KBM-7 (cell line): ENCODE results near the gene CPTP.
"Not testable (repeated sequence)": the region's sequence is repeated elsewhere in the genome, so short reads cannot be mapped to it uniquely, and the experiment has no call there.

ENCODE experiments used
- DNase-seq: peaks from one replicate; pipeline ENCODE4 v3.0.0-alpha.2; 2015
- in situ Hi-C: fragments of 300-500 bp; cut with MboI; formaldehyde crosslinking; loops from 2 replicates; pipeline ENCODE4 v1.14.3; 2020; ENCODE audit warnings: low sequenced_read_pairs, low pct_unique_long_range_greater_than_20kb, mixed read lengths

CPTP gene

DNA sequence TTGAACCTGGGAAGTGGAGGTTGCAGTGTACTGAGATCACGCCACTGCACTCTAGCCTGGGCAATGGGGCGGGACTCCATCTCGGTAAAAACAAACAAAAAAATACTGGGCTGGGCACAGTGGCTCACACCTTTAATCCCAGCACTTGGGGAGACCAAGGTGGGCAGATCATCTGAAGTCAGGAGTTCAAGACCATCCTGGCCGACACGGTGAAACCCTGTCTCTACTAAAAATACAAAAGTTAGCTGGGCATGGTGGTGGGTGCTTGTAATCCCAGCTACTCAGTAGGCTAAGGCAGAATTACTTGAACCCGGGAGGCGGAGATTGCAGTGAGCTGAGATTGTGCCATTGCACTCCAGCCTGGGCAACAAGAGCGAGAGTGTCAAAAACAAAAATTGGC, 8.4 kb upstream of the CPTP start:
- in situ Hi-C loops, DNase-seq: not testable (repeated sequence)

DNA sequence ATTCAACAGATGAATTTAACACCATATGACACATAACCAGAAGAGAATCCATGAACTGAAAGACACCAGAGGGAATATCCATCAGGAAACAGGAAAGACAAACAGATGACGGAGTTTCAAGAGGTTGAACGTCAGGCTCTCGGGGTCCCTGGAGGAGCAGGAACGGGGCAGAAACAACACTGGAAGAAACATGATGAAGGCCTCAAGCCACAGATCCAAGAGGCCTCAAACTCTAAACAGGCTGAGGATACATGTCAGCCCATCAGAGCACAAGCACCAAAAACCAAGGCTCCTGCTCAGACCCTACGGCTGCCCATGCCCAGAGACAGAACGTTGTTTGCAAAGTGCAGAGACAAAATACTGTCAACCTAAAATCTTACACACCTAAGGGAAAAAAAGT, 7.2 kb upstream of the CPTP start:
- in situ Hi-C loops: no loop called here
- no peak for DNase-seq

DNA sequence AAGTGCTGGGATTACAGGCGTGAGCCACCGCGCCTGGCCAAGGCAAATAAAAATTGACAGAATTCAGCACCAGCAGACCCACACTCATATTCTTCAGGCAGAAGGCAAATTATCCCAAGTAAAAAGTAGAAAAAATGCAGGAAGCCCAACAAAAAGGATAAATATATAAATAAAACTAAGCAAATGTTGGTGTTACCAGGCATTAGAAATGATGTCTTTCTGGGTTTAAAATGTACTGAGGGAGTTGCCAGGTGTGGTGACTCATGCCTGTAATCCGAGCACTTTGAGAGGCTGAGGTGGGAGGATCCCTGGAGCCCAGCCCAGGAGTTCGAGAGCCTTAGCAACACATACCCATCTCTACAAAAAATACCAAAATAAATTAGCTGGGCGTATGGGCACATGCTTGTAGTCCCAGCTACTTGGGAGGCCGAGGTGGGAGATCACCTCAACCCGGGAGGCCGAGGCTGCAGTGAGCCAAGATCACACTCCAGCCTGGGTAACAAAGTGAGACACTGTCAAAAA, 6.4 kb upstream of the CPTP start:
- in situ Hi-C loops: no loop called here
- peak; percentile 23 for DNase-seq

DNA sequence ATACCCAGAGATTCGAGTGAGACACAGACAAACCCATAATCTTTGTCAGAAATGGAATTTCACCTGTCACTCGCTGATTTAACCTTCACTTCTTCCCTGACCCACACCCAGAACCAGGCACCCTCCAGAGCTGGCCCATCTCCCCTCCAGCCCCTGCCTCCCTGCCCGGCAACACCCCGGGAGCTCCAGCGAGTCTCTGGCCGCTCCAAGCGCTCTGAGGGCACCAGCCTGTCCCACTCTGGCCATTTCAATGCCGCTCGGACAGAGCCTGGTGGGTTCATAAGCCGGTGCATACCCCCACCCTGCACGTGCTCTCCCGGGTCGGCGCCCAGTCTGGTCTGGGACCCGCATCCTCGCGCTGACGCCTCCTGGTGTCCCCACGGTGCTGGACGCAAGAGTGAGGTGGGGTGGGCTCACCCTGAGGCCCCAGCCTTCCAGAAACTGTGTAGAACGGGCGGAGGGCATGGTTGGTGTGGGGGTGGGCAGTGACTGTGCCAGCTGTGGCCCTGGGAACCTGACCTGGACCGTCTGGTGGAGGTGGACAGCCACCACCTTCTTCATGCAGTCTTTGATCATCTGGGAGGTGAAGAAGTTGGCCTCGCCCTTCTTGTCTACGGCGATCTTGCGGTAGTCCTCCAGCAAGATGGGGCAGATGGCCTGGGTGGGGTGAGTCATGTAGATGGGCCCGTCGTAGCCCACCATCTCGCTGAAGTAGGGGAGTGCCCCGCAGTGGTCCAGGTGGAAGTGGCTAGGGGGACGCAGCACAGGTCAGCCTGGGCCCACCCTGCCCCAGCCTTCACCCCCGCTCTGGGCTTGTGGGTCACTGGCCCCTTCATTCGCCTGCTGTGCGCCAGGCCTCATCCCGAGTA, 5.6 kb upstream of the CPTP start:
- no peak for DNase-seq
- in situ Hi-C loops: no loop called here

DNA sequence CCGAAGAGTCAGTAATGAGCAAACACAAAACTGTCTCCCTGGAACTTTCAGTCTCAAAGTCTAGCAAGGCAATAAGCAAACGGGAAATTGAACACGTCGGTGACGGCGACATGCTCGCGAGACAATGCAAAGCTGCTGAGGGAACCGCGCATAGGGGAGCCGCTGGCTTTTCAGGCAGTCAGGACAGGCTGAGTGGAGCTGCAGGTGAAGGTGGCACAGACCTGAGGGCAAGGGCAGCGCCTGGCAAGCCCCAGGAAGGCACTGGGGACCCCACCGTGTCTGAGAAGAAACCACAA, 5.0 kb upstream of the CPTP start:
- in situ Hi-C loops: no loop called here
- DNase-seq: no peak

DNA sequence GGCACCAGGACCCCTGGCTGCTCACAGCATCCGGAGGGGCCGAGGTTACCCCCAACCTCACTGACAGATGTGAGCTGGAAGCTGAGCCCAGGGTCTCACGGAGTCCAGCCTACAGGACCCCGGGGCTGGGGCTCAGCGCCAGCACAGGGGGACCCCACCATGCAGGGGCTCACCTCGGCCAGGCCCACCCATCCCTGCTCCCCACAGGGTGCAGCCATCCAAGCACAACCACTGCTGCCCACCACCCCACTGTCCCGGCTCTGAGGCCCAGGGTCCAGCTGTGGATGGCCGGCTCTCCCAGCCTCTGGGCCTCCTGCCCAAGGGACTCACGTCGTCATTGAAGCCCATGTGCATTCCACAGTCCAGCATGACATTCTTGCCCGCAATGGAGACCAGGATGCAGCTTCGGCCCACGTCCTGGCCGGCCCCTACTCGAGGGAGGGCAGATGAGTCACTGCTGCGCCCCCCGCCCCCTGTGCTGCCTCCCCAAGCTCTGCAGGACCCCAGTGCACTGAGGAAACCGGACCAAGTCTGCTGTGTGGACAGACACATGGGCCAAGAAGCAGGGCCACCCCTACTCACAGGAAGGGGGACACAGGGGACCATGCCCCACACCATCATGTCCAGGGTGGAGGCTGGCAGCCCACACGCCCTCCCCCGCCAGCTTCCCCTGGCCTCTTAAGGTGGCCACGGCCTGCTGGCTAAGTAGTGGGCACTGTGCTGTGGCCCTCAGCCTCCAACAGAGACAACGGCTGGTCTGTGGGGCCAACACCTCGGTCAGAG, 3.7 kb upstream of the CPTP start:
- no peak for DNase-seq

DNA sequence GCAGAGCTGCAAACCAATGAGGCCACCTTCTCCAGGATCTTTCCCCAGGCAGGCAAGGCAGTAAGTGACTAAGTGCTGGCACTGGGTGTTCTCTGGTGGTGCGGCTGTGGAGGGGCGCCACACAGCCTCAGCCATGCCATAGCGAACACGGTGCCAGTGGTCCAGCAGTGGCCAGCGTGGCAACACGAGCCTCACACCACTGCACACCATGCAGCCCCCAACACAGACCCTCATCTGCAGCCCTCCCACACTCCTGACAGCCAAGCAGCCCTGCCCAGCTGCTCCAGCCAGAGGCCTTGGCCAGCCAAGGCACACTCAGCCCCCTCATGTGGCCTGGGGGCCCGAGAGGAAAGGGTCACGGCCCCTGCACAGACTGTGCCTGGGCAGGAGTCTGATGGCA, 3.1 kb upstream of the CPTP start:
- no peak for DNase-seq
- in situ Hi-C loops: no loop called here

More for the DNA sequence above, 3.7 kb upstream of the CPTP start:
- in situ Hi-C loops: no loop called here

DNA sequence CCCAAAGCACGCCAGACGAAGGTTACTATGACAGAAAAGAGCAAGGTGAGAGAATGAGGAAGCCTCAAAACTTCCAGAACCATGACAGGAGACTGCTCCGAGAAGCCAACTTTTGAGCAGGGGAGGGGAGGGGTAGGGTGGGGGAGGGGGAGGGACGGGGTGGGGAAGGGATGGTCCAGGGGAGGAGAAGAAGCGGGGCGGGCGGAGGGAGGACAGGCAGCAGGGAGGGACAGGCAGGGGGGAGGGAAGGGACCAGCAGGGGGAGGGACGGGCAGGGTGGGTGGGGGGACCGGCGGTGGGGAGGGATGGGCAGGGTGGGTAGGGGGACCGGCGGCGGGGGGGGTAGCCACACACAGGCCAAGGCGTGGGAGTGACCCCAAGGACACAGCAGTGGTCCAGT, 2.2 kb upstream of the CPTP start:
- DNase-seq: no peak

DNA sequence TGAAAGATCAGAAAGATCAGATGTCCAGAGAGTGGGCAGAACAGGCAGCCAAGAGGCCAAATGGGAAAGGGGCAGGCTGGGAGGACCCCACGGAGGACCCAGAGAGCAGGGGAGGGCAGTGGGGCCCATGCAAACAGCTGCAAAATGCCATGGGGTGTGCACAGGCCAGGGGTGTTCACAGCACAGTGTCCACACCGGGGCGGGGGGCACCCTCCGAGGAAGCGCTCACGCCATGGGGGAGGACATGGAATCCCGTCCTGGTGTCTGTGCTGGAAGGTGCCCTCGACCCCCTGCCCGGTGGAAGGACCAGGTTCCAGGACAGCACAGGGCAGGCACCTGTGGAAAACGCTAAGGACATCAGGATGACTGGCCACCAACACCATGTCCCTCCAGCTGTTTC, 1.6 kb upstream of the CPTP start:
- in situ Hi-C loops: no loop called here
- DNase-seq: no peak

More for the DNA sequence above, 2.2 kb upstream of the CPTP start:
- in situ Hi-C loops: no loop called here

DNA sequence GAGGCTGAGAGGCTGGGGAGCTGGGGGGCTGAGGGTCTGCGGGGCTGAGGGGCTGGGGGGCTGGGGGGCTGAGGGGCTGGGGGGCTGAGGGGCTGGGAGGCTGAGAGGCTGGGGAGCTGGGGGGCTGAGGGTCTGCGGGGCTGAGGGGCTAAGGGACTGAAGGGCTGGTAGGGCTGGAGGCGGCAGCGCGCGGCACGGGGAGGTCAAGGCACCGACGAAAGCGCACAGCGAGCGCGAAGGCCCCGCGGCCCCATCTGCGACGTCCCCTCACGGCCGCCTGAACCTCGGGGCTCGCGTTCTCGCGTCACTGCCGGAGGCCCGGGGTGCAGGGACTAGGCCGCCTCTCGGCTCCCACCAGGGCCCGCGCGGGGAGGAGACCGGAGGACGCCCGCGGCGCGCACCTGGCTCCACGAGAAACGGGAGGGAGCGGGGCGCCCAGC, 498 bp upstream of the CPTP start:
- no peak for DNase-seq
- in situ Hi-C loops: no loop called here

DNA sequence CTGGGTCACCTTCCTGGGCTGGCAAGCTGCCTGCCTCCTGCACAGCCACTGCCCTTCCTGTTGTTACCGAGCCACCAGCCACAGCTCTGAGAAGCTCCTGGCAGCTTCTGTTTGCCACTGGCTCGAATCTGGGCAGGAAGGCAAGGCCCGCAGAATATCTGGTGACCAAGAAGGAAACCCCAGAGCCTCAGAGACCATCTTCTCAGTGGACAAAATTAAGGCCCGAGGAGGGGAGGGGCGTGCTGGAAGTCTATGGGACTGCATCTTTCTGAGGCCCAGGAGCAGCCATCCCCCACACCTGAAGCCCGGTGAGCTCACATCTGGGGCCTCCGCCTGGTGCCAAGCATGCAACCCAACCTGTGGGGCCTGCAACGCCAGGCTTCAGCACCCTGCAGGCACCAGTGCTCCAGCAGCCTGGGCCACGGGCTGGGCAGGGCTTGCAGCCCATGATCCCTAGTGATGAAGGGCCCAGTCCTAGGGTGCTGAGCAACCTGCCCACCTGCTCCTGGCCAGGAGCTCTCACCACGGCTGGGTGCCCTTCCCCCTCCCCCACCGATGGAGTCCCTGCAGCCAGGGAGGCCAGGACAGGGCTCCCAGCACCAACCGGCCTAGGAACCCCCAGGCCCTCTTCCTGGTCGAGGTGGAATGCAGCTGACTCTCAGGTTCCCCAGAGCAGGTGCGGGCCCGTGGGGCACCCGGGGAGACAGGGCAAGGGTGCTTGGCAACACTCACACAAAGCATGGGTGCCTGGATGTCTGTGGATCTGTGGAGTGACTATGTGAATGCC, 879 bp downstream of the CPTP start:
- in situ Hi-C loops: no loop called here
- no peak for DNase-seq

DNA sequence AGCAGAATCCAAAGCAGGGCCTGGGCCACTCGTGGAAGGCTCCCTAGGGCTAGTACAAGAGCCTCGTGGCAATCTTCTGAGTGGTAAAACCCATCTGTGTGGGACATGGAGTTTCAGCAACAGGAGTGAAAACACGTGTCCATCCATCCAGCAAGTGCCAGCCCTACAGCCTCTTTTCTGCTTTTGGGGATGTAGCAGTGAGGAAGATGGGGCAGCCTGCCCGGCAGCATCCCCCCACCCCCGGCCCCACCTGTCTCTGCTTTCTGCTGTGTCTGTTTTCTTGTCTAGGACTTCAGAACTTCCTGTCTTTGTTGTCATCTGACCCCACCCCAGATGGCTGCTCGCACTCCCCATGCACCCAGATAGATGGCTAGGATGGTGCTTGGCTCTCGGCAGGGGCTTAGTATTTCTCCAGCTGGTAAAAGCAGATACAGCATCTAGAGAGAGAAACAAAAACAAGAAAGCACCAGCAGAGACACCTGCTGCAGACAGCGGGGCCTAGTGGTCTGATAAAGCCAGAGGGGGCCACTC, 1.5 kb downstream of the CPTP start:
- DNase-seq: no peak
- in situ Hi-C loops: no loop called here

DNA sequence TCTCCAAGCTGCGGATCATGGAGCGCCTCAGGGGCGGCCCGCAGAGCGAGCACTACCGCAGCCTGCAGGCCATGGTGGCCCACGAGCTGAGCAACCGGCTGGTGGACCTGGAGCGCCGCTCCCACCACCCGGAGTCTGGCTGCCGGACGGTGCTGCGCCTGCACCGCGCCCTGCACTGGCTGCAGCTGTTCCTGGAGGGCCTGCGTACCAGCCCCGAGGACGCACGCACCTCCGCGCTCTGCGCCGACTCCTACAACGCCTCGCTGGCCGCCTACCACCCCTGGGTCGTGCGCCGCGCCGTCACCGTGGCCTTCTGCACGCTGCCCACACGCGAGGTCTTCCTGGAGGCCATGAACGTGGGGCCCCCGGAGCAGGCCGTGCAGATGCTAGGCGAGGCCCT, 2.7 kb downstream of the CPTP start:
- no peak for DNase-seq
- in situ Hi-C loops: no loop called here

DNA sequence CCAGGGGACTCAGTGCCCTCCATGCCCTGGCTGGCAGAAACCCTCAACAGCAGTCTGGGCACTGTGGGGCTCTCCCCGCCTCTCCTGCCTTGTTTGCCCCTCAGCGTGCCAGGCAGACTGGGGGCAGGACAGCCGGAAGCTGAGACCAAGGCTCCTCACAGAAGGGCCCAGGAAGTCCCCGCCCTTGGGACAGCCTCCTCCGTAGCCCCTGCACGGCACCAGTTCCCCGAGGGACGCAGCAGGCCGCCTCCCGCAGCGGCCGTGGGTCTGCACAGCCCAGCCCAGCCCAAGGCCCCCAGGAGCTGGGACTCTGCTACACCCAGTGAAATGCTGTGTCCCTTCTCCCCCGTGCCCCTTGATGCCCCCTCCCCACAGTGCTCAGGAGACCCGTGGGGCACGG, 3.7 kb downstream of the CPTP start:
- no peak for DNase-seq
- in situ Hi-C loops: no loop called here

DNA sequence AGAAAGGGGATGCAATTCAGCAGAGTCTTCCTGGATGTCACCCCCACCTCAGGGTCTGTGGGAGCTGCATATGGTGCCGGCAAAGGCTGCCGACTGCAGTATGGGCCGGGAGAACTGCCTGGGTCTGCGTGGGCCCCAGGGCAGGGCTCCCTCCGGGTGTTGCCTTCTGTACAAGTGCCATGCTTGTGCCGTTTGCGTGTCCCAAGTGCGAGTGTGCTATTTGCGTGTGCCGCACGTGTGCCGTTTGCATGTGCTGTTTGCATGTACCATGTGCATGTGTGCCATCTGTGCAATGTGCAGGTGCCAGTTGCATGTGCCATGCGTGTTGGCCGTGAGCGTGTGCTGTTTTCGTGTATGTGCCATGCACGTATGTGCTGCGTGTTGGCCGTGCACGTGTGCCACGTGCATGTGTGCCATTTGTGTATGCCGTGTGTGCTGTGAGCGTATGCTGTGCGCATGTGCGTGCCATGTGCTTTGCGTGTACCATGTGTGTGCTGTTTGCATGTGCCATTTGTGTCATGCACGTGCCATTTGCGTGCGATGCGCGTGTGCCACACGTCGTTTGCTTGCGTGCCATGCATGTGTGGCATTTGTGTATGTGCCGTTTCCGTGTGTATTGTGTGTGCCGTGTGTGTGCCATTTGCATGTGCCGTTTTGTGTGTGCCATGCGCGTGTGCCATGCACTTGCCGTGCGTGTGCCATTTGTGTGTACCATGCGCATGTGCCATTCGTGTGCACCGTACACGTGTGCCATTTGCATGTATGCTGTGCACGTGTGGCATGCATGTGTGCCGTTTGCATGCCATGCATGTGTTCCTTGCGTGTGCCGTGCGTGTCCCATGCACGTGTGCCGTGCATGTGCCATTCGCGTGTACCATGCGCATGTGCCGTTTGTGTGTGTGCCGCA, 5.0 kb downstream of the CPTP start:
- in situ Hi-C loops: no loop called here
- no peak for DNase-seq

DNA sequence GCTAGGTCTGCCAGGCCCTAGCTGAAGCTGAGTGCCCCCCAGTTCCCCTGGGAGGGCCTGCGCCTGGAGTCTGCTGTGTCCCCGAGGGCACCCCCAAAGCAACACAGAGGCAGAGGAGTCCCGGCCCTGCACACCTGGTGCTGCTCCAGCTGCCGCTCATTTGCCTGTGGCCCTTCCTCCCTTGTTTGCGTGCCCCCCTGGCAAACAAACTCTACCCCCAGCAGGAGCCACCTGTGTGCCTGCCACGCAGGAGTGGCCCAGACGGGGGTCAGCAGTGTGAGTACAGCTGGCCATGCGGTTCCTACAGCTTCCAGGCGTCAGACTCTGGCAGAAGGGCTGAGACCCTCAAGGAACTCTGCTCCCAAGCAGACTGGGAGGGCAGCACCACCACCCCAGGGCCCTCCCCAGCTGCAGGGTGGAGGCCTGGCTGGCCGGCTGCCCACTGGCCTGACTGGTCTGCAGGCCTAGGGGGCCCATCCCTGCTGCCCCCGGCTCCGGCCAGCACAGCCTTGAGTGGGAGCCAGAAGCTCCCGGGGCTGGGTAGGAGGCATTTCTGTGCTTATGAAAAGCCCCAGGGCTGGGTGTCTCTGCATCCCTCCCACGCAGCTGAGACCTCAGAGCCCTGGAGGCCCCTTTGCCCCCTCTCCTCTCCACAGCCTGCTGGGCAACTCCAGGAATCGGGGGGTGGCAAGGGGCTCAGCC, 5.9 kb downstream of the CPTP start:
- DNase-seq: no peak
- in situ Hi-C loops: no loop called here

DNA sequence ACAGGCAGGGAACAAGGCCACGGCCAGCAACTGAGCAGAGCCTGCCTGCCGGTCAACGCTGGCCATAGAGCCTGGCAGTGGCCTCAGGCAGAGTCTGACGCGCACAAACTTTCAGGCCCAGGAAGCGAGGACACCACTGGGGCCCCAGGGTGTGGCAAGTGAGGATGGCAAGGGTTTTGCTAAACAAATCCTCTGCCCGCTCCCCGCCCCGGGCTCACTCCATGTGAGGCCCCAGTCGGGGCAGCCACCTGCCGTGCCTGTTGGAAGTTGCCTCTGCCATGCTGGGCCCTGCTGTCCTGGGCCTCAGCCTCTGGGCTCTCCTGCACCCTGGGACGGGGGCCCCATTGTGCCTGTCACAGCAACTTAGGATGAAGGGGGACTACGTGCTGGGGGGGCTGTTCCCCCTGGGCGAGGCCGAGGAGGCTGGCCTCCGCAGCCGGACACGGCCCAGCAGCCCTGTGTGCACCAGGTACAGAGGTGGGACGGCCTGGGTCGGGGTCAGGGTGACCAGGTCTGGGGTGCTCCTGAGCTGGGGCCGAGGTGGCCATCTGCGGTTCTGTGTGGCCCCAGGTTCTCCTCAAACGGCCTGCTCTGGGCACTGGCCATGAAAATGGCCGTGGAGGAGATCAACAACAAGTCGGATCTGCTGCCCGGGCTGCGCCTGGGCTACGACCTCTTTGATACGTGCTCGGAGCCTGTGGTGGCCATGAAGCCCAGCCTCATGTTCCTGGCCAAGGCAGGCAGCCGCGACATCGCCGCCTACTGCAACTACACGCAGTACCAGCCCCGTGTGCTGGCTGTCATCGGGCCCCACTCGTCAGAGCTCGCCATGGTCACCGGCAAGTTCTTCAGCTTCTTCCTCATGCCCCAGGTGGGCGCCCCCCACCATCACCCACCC, 6.7 kb downstream of the CPTP start, which contains the start of gene TAS1R3:
TAS1R3 (plus strand) TSS at position 213 of the 898 bp plus-strand sequence; CDS start at position 279, 66 bp downstream.
- DNase-seq: no peak
- in situ Hi-C loops: no loop called here
